DMS79 (cell line): Measurements from ENCODE around the gene STAT3.
"Not testable (repeated sequence)": the region's sequence is repeated elsewhere in the genome, so short reads cannot be mapped to it uniquely, and the experiment has no call there.

ENCODE experiments used
- DNase-seq: peaks from one replicate; lab custom pipeline; 2025; lab: John Stamatoyannopoulos, UW

Gene STAT3

GRCh38 chr17:42346481-42346880, 41.8 kb downstream of the STAT3 start:
- no peak for DNase-seq

GRCh38 chr17:42345396-42346073, 42.7 kb downstream of the STAT3 start:
- DNase-seq = no peak

GRCh38 chr17:42342242-42343008, 45.8 kb downstream of the STAT3 start:
- DNase-seq = no peak

- no peak for DNase-seq
These were observed 46.7 kb downstream of the STAT3 start for GRCh38 chr17:42341568-42341967.

GRCh38 chr17:42340691-42341127, 47.5 kb downstream of the STAT3 start:
- no peak for DNase-seq

- DNase-seq = no peak
These were observed 49.0 kb downstream of the STAT3 start for GRCh38 chr17:42339221-42339620.

GRCh38 chr17:42338427-42338985, 49.7 kb downstream of the STAT3 start:
- no peak for DNase-seq

- DNase-seq = no peak
These were observed 50.8 kb downstream of the STAT3 start for GRCh38 chr17:42337442-42337841.

GRCh38 chr17:42334677-42335076, 53.6 kb downstream of the STAT3 start:
- no peak for DNase-seq

- no peak for DNase-seq
These were observed 55.2 kb downstream of the STAT3 start for GRCh38 chr17:42333053-42333452.

GRCh38 chr17:42329025-42329976, 58.9 kb downstream of the STAT3 start:
- DNase-seq = no peak

GRCh38 chr17:42325026-42325425, 63.2 kb downstream of the STAT3 start:
- no peak for DNase-seq

- no peak for DNase-seq
These were observed 64.9 kb downstream of the STAT3 start for GRCh38 chr17:42323268-42323773.

GRCh38 chr17:42322382-42323267, 65.6 kb downstream of the STAT3 start:
- peak; percentile 66 for DNase-seq

- no peak for DNase-seq
These were observed 66.7 kb downstream of the STAT3 start for GRCh38 chr17:42321555-42321954.

- DNase-seq = not testable (repeated sequence)
These were observed 70.3 kb downstream of the STAT3 start for GRCh38 chr17:42317967-42318366.

- no peak for DNase-seq
These were observed 70.9 kb downstream of the STAT3 start for GRCh38 chr17:42317266-42317845.

GRCh38 chr17:42316755-42317154, 71.5 kb downstream of the STAT3 start:
- no peak for DNase-seq

GRCh38 chr17:42315402-42316156, 72.7 kb downstream of the STAT3 start:
- DNase-seq = no peak
